Choroid plexus epithelial cell (primary cell): ENCODE measurements around the gene TRIM8.
A peak's percentile ranks its signal among the peaks of the same experiment; 100 is the strongest.

Experiments
- DNase-seq: peaks from one replicate; pipeline ENCODE4 v3.0.0-alpha.2; 2010; ENCODE audit warnings: low read depth
- H3K4me3 ChIP-seq: 2 replicates; pipeline ENCODE4 v1.5.1; 2011; ENCODE audit warnings: low read depth, mild to moderate bottlenecking, control low read depth, low read length, moderate library complexity
- CTCF ChIP-seq: conservative IDR thresholded peaks from 2 replicates; pipeline ENCODE4 v1.5.1; 2011; ENCODE audit warnings: low read depth, mild to moderate bottlenecking, control low read depth, inconsistent platforms, low read length, moderate library complexity

Gene TRIM8

GRCh38 chr10:102673236-102673818 lies 29.0 kb downstream of the TRIM8 start:
- no peak overlapping the region for H3K4me3 ChIP-seq
- DNase-seq: no peak
- no peak for TF ChIP-seq CTCF

- no peak for TF ChIP-seq CTCF
- peak; percentile 92 for DNase-seq
- peak overlapping the region; percentile 49 for H3K4me3 ChIP-seq
Observed at GRCh38 chr10:102673819-102674511, 29.7 kb downstream of the TRIM8 start.

GRCh38 chr10:102674566-102674965 lies 30.3 kb downstream of the TRIM8 start:
- H3K4me3 ChIP-seq: peak overlapping the region; percentile 49
- no peak for DNase-seq
- TF ChIP-seq CTCF: no peak

- H3K4me3 ChIP-seq: no peak overlapping the region
- DNase-seq: peak; percentile 33
- TF ChIP-seq CTCF: no peak
Observed at GRCh38 chr10:102675011-102675665, 30.9 kb downstream of the TRIM8 start.

- no peak overlapping the region for H3K4me3 ChIP-seq
- TF ChIP-seq CTCF: no peak
- DNase-seq: peak; percentile 99
Observed at GRCh38 chr10:102675666-102676533, 31.6 kb downstream of the TRIM8 start.

- DNase-seq: no peak
- TF ChIP-seq CTCF: no peak
- no peak overlapping the region for H3K4me3 ChIP-seq
Observed at GRCh38 chr10:102676534-102677315, 32.4 kb downstream of the TRIM8 start.
